Measurements from ENCODE around the gene EFCC1. TPM values are rescaled to one million over a fixed set of nuclear protein-coding genes. Genes with fewer than 3 reads are reported as not detected.

EFCC1 gene
- total RNA-seq, 1 donor, result 0.10 TPM

- H3K27me3 ChIP-seq (ENCODE audit: insufficient read depth, low read length), result no peaks in the 10 kb centered on the region
- no peak overlapping the region for H3K4me3 ChIP-seq (ENCODE audit: low read length)
- no peaks in the 10 kb centered on the region for H3K9me3 ChIP-seq (ENCODE audit: low read depth, low read length)
- peaks cover 22% of the 10 kb centered on the region for H3K4me1 ChIP-seq (ENCODE audit: insufficient read depth, low read length)
Measured at GRCh38 chr3:128991355-128991895, 9.7 kb upstream of the EFCC1 start.

- Histone ChIP-seq H3K9me3 (ENCODE audit: low read depth, low read length) (no peaks in the 10 kb centered on the region), H3K27me3 (ENCODE audit: insufficient read depth, low read length) (no peaks in the 10 kb centered on the region), H3K4me3 (ENCODE audit: low read length) (no peak overlapping the region), H3K4me1 (ENCODE audit: insufficient read depth, low read length) (peaks cover 22% of the 10 kb centered on the region)
Measured at GRCh38 chr3:128992926-128993460, 8.1 kb upstream of the EFCC1 start.

GRCh38 chr3:128993461-128994172 lies 7.5 kb upstream of the EFCC1 start, which contains the start of gene CFAP92:
CFAP92 (minus strand) TSS chr3:128994076; CDS start chr3:128993304, 772 bp downstream.
- Histone ChIP-seq H3K9me3 (ENCODE audit: low read depth, low read length) (no peaks in the 10 kb centered on the region), H3K27me3 (ENCODE audit: insufficient read depth, low read length) (peaks cover 2% of the 10 kb centered on the region), H3K4me1 (ENCODE audit: insufficient read depth, low read length) (peaks cover 22% of the 10 kb centered on the region), H3K4me3 (ENCODE audit: low read length) (peak within 1 kb of the TSS; percentile 31)

- Histone ChIP-seq H3K27me3 (ENCODE audit: insufficient read depth, low read length) (peaks cover 7% of the 10 kb centered on the region), H3K4me3 (ENCODE audit: low read length) (no peak overlapping the region), H3K9me3 (ENCODE audit: low read depth, low read length) (no peaks in the 10 kb centered on the region), H3K4me1 (ENCODE audit: insufficient read depth, low read length) (peaks cover 22% of the 10 kb centered on the region)
Measured at GRCh38 chr3:128994173-128994512, 7.0 kb upstream of the EFCC1 start.

GRCh38 chr3:128994581-128995546 lies 6.2 kb upstream of the EFCC1 start:
- Histone ChIP-seq H3K4me1 (ENCODE audit: insufficient read depth, low read length) (peaks cover 22% of the 10 kb centered on the region), H3K9me3 (ENCODE audit: low read depth, low read length) (no peaks in the 10 kb centered on the region), H3K27me3 (ENCODE audit: insufficient read depth, low read length) (peaks cover 10% of the 10 kb centered on the region), H3K4me3 (ENCODE audit: low read length) (no peak overlapping the region)

GRCh38 chr3:128995737-128996136 lies 5.4 kb upstream of the EFCC1 start:
- H3K4me1 ChIP-seq (ENCODE audit: insufficient read depth, low read length), result peaks cover 22% of the 10 kb centered on the region
- H3K9me3 ChIP-seq (ENCODE audit: low read depth, low read length), result no peaks in the 10 kb centered on the region
- H3K27me3 ChIP-seq (ENCODE audit: insufficient read depth, low read length), result peaks cover 19% of the 10 kb centered on the region
- H3K4me3 ChIP-seq (ENCODE audit: low read length), result no peak overlapping the region

GRCh38 chr3:128996200-128996599 lies 4.9 kb upstream of the EFCC1 start:
- H3K4me3 ChIP-seq (ENCODE audit: low read length), result no peak overlapping the region

GRCh38 chr3:128996726-128997125 lies 4.4 kb upstream of the EFCC1 start:
- Histone ChIP-seq H3K9me3 (ENCODE audit: low read depth, low read length) (no peaks in the 10 kb centered on the region), H3K27me3 (ENCODE audit: insufficient read depth, low read length) (peaks cover 29% of the 10 kb centered on the region), H3K4me1 (ENCODE audit: insufficient read depth, low read length) (peaks cover 29% of the 10 kb centered on the region), H3K4me3 (ENCODE audit: low read length) (no peak overlapping the region)

More at GRCh38 chr3:128996200-128996599, 4.9 kb upstream of the EFCC1 start:
- H3K9me3 ChIP-seq (ENCODE audit: low read depth, low read length), result no peaks in the 10 kb centered on the region
- peaks cover 24% of the 10 kb centered on the region for H3K4me1 ChIP-seq (ENCODE audit: insufficient read depth, low read length)
- H3K27me3 ChIP-seq (ENCODE audit: insufficient read depth, low read length), result peaks cover 24% of the 10 kb centered on the region

GRCh38 chr3:128997486-128998133 lies 3.5 kb upstream of the EFCC1 start:
- peaks cover 37% of the 10 kb centered on the region for H3K4me1 ChIP-seq (ENCODE audit: insufficient read depth, low read length)
- no peak overlapping the region for H3K4me3 ChIP-seq (ENCODE audit: low read length)
- H3K27me3 ChIP-seq (ENCODE audit: insufficient read depth, low read length), result peaks cover 37% of the 10 kb centered on the region
- no peaks in the 10 kb centered on the region for H3K9me3 ChIP-seq (ENCODE audit: low read depth, low read length)

- Histone ChIP-seq H3K4me3 (ENCODE audit: low read length) (no peak overlapping the region), H3K4me1 (ENCODE audit: insufficient read depth, low read length) (peaks cover 38% of the 10 kb centered on the region), H3K9me3 (ENCODE audit: low read depth, low read length) (no peaks in the 10 kb centered on the region), H3K27me3 (ENCODE audit: insufficient read depth, low read length) (peaks cover 46% of the 10 kb centered on the region)
Measured at GRCh38 chr3:128998561-128998960, 2.5 kb upstream of the EFCC1 start.

- peaks cover 47% of the 10 kb centered on the region for H3K27me3 ChIP-seq (ENCODE audit: insufficient read depth, low read length)
- no peak overlapping the region for H3K4me3 ChIP-seq (ENCODE audit: low read length)
- H3K9me3 ChIP-seq (ENCODE audit: low read depth, low read length), result no peaks in the 10 kb centered on the region
- H3K4me1 ChIP-seq (ENCODE audit: insufficient read depth, low read length), result peaks cover 34% of the 10 kb centered on the region
Measured at GRCh38 chr3:128999102-128999501, 2.0 kb upstream of the EFCC1 start.

GRCh38 chr3:129000742-129001100 lies 383 bp upstream of the EFCC1 start:
- H3K9me3 ChIP-seq (ENCODE audit: low read depth, low read length), result no peaks in the 10 kb centered on the region
- H3K4me1 ChIP-seq (ENCODE audit: insufficient read depth, low read length), result peaks cover 23% of the 10 kb centered on the region
- peaks cover 47% of the 10 kb centered on the region for H3K27me3 ChIP-seq (ENCODE audit: insufficient read depth, low read length)
- no peak overlapping the region for H3K4me3 ChIP-seq (ENCODE audit: low read length)

- Histone ChIP-seq H3K4me1 (ENCODE audit: insufficient read depth, low read length) (peaks cover 23% of the 10 kb centered on the region), H3K4me3 (ENCODE audit: low read length) (peak overlapping the region; percentile 8)
Measured at GRCh38 chr3:129001806-129002572, 885 bp downstream of the EFCC1 start.

More at GRCh38 chr3:129001806-129002572, 885 bp downstream of the EFCC1 start:
- Histone ChIP-seq H3K9me3 (ENCODE audit: low read depth, low read length) (no peaks in the 10 kb centered on the region), H3K27me3 (ENCODE audit: insufficient read depth, low read length) (peaks cover 47% of the 10 kb centered on the region)

Data from mononuclear cell (primary cell).